Activated CD4-positive, alpha-beta T cell treated with anti-CD3 and anti-CD28 coated beads, Interleukin-2, amount 50 U/mL, for 48 hours (primary cell): ENCODE data around the gene PPP1R3G.
"Not testable (repeated sequence)": the region's sequence is repeated elsewhere in the genome, so short reads cannot be mapped to it uniquely, and the experiment has no call there.

ENCODE experiments used
- DNase-seq, 2 experiments: peaks; one replicate each; pipeline ENCODE4 v3.0.0-alpha.2; 2020

Gene PPP1R3G

DNA sequence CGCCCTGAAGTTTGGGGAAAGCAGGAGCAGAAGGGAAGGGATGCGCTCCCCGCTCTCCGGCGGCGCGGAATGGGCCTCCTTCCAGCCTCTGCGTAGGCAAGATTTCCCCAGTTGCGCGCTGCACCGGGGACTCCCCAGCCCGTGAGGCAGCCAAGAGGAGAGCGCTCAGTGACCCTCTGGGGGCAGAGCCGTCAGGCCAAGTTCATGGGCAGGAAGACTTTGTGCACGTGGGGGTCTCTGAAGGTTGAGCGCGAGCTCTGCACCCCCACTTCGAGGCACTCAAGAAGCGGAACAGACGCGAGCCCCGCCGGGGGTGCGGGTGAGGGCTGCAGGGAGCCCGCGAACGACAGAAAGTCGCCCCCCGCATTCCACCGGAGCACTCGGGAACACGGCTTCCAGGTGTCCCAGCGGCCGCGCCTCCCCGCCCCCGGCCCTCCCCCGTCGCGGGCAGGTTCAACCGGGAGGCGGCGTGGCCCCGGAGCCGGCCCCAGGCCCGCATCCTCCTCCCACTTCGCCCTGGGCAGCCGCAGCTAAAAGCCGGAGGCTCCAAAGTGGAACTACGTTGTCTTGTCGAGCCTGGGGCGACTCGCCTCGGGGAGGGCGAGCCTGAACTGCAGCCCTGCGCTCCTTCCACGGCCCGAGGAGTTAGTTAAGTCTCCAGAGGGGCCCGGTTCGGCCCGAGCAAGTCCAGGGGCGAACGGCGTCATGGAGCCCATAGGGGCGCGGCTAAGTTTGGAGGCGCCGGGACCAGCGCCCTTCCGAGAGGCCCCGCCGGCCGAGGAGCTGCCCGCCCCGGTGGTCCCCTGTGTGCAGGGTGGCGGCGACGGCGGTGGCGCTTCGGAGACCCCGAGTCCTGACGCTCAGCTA is at the start of gene PPP1R3G:
Gene PPP1R3G (plus strand): TSS at position 561 of the 867 bp plus-strand sequence. CDS start 145 bp downstream, at position 706.
- peak; percentile 16 to 29 for DNase-seq

DNA sequence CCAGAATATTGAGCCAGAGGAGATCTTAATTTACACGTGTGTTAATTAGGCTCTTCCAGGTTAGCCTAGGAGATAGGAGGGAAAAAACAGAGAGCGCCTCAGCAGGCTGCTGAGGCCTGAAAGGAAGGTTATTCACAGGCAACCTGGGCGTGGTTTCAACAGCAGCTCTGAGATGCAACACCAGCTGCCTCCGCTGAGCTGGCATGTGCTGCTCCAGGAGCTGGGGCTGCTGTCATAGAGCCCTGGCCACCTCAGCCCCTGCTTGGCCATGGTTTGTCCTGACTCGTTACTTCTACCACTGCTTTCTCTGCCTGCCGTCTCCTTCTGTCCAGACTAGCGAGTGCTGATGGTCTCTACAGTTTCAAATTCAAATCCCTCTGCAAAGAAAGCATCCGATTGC is 48.9 kb upstream of the PPP1R3G start:
- DNase-seq = no peak

- no peak for DNase-seq
Measured at GRCh38 chr6:5041955-5042354, 43.2 kb upstream of the PPP1R3G start.

DNA sequence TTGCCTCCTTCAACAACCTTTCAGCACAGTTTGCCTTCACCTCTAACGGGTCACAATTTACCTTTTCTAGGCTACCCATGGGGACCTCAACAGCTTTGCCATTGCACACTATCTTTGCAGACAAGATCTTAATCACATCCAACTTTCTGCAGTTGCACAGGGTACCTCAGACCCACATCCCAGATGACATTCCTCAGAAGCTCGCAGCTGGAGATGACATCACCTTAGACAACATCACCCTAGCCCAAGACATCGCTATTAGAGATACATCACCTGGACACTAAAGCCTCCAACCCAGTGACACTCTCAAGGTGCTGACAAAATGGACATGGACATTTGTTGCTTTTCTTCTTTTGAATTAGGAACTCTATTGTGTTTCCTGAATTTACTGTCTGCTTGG is 42.7 kb upstream of the PPP1R3G start:
- no peak for DNase-seq

GRCh38 chr6:5044866-5045265 is 40.3 kb upstream of the PPP1R3G start:
- no peak for DNase-seq

DNA sequence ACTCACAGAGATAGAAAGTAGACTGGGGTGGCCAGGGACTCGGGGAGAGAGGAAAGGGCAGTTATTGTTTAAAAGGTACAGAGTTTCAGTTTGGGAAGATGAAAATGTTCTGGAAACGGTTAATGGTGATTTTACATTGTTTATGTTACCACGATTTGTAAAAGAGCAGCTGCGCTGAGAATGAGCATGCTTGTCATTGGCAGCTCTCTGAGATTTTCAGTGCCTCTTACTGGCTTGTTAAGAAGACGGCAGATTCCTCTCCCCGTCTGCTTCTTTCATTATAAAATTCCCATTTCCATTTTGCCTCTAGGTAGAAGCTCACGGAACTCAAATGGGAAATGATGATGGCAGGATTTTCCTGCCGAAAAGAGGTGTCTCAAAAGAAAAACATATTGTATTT is 39.7 kb upstream of the PPP1R3G start:
- no peak for DNase-seq

- no peak for DNase-seq
Measured at GRCh38 chr6:5046430-5046829, 38.7 kb upstream of the PPP1R3G start.

GRCh38 chr6:5050009-5050408 is 35.1 kb upstream of the PPP1R3G start:
- no peak for DNase-seq

GRCh38 chr6:5051394-5051793 is 33.7 kb upstream of the PPP1R3G start:
- DNase-seq = no peak

DNA sequence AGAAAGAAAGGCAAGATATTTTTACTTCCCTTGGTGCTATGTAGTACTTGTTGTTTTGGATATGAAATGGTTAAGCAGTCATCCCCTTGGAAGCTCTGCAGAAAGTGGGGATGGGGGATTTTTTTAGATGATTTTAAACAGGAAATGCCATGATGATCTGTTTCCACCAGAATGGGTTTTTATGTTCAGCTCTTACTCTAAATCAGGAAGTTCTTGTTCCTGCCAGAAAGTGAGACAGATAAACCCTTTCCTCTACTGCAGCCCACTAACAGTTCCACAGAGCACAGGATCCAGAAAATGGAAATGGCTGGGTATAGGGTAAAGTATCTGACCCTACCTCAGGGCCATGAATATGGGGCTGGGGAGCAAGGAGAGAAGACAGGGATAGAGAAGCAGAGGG is 32.1 kb upstream of the PPP1R3G start:
- DNase-seq = no peak

DNA sequence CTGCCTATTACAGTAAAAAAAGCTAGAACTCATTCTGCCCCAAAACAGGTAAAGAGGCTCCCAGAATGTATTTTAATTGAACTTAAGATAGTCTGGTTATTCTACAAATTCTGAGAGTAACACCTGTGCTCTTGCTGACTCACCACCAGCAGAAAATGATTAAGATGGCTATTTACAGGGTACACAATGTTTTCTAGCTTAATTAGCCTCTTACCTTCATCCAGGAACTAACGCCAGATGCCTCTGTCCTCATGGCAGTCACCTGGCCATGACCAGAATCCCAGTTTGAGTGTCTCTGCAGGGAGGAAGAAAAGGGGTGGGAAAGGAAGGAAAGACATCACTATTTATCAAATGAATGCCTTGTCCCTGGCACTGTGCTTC is 31.3 kb upstream of the PPP1R3G start:
- DNase-seq = no peak

GRCh38 chr6:5054245-5054873 is 30.8 kb upstream of the PPP1R3G start:
- no peak for DNase-seq

GRCh38 chr6:5055118-5055517 is 30.0 kb upstream of the PPP1R3G start:
- no peak for DNase-seq

DNA sequence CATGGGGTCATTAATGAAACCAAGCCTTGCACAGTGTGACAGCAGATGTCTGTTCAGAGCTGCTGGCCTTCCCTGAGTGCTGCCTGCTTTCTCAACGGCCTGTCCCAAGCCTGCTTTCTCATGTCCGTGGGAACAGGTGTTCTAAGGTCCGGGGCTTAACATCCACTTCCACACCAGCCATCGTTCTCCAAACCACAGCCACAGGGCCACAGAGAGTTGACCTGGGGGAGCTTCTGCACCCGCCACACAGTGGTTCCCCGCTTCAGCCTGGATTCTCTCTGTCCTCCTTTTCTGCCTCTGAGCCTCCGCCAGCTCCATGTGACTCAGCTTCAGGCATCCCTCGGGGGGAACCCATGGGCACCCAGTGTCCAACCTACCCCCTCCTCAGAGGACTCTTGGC is 26.9 kb upstream of the PPP1R3G start:
- DNase-seq = no peak

DNA sequence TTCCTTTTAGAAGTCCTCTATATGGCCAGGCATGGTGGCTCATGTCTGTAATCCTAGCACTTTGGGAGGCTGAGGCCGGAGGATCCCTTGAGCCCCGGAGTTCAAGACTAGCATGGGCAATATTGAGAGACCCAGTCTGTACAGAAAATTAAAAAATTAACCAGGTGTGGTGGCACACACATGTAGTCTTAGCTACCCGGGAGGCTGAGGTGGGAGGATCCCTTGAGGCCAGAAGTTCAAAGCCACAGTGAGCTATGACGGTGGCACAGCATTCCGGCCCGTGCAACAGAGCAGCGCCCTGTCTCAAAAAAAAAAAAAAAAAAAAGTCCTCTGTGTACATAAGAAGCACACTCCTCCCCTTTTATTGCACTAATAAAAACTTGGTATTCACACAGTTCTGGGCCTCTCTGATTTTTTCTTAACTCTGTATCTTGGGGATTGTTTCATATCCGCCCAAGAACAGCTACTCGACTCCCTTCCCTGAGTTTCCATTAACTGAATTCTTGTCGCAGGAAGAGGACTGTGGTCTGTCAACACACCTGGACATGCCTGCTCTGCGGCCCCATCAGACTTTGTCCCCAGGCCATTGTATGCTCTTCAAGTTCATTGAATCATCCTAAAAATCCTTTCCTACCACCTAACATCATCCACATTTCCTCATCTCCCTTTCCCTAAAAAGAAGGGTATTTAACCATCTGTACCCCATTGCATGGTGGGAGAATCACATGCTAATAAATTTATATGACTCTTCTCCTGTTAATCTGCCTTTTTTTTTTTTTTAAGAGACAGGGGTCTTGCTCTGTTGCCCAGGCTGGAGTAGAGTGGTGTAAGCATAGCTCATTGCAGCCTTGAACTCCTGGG is 25.9 kb upstream of the PPP1R3G start:
- DNase-seq = no peak

DNA sequence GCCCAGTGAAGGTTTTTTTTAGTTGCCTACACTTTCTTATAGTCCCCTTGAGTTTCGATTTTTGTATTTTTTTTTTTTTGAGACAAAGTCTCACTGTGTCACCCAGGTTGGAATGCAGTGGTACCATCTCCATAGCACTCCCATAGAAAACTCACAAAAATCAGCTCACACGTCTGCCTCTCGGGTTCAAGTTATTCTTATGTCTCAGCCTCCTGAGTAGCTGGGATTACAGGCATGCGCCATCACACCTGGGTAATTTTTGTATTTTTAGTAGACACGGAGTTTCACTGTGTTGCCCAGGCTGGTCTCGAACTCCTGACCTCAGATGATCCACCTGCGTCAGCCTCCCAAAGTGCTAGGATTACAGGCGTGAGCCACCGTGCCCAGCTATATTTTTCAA is 24.7 kb upstream of the PPP1R3G start:
- not testable (repeated sequence) for DNase-seq

- no peak for DNase-seq
Measured at GRCh38 chr6:5061152-5061551, 24.0 kb upstream of the PPP1R3G start.

DNA sequence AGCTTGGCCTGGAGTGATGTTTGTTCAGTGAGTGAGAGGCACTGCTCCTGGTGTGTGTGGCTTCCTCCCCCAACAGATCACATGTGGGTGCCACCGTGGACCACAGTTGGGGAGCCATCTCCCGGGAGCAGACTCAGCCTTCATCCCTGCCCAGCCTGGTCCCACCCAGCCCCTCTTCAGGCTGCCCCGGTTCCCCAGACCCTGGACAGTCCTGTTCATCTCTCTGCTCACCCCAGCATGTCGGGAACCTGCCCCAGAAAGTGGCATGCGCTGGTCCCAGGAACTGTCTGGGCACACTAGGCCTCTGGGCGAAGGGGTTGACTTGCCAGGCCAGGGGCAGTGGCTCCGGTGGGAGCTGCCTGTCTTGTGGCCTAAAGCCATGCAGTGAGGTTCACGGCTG is 21.5 kb upstream of the PPP1R3G start:
- DNase-seq = no peak

- DNase-seq = no peak
Measured at GRCh38 chr6:5066456-5067093, 18.6 kb upstream of the PPP1R3G start.

DNA sequence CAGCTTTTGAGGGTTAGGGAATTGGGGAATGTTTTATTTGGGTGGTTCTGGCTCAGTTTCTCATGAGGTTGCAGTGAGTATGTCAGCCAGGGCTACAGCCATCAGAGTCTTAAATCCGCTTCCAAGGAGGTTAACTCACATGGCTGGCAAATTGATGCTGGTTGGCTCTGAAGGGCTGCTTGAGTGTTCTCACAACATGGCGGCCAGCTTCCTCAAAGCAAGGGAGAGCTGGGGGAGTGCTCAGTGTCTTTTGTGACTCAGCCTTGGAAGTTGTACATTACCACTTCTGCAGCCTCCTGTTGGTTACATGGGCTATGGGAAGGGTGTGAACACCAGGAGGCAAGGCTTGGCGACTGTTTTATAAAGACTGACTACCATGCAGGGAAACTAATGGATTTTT is 17.8 kb upstream of the PPP1R3G start:
- no peak for DNase-seq

DNA sequence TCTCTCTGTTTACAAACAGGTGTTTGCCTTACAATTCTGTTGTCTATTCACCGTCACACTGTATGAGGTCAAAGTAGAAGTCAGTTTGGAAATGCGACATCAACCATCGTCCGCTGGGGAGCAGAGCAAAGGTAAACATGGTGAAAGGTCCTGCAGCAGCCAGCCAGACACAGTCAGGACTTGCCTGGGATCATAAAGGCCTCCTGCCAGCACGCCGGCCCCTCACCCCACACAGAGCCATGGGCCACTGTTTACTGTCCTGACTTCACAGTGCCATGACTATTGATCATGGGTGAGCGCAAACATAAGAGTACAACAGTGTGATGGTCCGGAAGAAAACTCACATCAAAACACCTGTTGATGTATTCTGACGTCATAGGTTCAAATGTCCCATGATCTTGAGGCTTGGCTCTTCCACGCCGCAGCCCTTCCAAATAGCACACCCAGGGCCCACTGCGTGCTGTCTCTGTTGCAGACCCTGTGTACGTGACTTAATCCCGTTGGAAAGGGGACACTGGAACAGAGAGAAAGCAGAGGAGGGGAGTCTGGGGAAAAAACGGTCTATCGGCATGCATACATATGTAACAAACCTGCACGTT is 16.9 kb upstream of the PPP1R3G start:
- DNase-seq = no peak

GRCh38 chr6:5071216-5071615 is 13.9 kb upstream of the PPP1R3G start:
- no peak for DNase-seq

DNA sequence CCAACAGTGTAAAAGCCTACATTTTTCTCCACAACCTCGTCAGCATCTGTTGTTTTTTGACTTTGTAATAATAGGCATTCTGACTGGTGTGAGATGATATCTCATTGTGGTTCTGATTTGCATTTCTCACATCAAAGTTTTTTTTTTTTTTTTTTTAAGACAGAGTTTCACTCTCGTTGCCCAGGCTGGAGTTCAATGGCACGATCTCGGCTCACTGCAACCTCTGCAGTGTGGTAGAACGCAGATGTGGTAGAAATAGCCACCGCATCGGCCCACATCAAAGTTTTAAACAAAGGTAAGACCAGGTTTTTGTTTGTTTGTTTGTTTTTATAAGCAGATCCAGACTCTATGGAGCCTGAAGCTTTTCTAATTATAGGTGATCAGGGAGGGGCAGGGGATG is 12.7 kb upstream of the PPP1R3G start:
- DNase-seq = no peak
